NCI-H2196 (cell line): ENCODE results near the gene C3orf20.
"Not testable (repeated sequence)": the region's sequence is repeated elsewhere in the genome, so short reads cannot be mapped to it uniquely, and the experiment has no call there.

Experiments used
- DNase-seq: peaks from one replicate; lab custom pipeline; 2025; ENCODE audit not compliant: unreplicated experiment; lab: John Stamatoyannopoulos, UW

C3orf20 gene

DNA sequence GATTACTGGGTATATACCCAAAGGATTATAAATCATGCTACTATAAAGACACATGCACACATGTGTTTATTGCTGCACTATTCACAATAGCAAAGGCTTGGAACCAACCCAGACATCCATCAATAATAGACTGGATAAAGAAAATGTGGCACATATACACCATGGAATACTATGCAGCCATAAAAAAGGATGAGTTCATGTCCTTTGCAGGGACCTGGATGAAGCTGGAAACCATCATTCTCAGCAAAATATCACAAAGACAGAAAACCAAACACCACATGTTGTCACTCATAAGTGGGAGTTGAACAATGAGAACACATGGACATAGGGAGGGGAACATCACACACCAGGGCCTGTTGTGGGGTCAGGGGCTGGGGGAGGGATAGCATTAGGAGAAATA lies 78.0 kb downstream of the C3orf20 start:
- DNase-seq: not testable (repeated sequence)

GRCh38 chr3:14757153-14757700 lies 82.3 kb downstream of the C3orf20 start:
- no peak for DNase-seq

DNA sequence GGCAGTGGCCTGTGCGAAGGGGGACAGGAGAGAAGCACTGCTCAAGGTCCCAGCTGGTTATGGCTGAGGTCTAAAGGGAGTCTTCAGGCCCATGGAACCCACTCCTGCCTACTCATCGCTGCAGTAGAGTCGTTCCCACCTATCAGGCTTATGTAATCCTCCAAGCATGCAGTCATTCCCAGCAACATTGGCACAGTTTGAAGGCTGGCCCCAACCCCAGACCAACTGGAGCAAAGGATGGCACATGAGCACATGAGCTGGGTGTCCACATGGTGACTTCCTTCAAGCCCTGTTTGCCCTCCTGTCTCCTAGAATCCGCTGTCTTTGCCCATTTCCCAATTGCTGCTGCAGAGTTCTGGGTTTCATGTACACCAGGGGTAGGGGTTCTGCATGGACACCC lies 83.4 kb downstream of the C3orf20 start:
- no peak for DNase-seq

- no peak for DNase-seq
Observed at GRCh38 chr3:14758959-14759358, 84.0 kb downstream of the C3orf20 start.

GRCh38 chr3:14760185-14760584 lies 85.2 kb downstream of the C3orf20 start:
- no peak for DNase-seq

DNA sequence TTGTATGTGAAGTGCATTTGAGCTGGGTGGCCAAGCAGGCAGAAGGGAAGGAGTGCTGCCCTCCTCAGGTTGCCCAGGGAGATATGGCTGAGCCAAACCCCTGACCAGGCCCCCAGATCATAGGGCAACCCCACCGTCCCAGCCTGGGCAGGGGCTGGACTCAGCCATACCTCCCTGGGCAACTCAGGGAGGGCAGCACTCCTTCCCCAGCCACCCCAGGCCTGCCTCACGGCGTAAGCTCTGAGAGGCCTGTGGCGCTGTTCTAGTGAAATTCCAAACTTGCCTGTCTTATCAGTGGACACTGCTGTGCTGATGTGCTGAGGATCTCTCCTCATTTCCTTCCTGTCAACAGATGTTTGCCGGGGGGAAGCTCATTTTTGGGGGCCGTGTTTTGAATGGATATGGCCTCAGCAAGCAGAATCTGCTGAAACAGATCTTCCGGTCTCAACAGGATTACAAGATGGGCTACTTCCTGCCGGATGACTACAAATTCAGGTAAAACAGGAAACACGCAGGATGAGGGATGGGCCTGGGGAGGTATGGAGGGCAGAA lies 86.3 kb downstream of the C3orf20 start:
- DNase-seq: no peak

- DNase-seq: no peak
Observed at GRCh38 chr3:14761866-14762265, 86.9 kb downstream of the C3orf20 start.

DNA sequence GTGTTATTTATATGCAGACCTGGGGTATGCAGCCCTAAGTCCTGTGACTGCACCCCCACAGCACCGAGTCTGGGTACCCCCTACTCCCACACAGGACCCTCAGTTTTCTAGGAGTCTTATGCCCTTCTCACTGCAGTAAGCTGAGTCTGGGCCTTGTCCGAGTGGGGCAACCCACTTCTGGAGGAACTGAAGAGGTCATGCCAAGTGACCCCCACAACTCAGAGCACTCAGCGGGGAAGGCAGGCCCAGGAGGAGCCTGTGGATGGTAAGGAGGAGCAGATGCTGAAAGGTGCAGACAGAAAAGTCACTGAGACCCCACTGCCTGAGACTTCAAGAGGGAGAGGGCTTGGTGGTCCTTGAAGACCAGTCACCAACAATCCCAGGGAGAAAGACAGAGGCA lies 87.8 kb downstream of the C3orf20 start:
- DNase-seq: no peak

- no peak for DNase-seq
Observed at GRCh38 chr3:14764331-14765059, 89.6 kb downstream of the C3orf20 start.

GRCh38 chr3:14765060-14765400 lies 90.1 kb downstream of the C3orf20 start:
- DNase-seq: no peak

DNA sequence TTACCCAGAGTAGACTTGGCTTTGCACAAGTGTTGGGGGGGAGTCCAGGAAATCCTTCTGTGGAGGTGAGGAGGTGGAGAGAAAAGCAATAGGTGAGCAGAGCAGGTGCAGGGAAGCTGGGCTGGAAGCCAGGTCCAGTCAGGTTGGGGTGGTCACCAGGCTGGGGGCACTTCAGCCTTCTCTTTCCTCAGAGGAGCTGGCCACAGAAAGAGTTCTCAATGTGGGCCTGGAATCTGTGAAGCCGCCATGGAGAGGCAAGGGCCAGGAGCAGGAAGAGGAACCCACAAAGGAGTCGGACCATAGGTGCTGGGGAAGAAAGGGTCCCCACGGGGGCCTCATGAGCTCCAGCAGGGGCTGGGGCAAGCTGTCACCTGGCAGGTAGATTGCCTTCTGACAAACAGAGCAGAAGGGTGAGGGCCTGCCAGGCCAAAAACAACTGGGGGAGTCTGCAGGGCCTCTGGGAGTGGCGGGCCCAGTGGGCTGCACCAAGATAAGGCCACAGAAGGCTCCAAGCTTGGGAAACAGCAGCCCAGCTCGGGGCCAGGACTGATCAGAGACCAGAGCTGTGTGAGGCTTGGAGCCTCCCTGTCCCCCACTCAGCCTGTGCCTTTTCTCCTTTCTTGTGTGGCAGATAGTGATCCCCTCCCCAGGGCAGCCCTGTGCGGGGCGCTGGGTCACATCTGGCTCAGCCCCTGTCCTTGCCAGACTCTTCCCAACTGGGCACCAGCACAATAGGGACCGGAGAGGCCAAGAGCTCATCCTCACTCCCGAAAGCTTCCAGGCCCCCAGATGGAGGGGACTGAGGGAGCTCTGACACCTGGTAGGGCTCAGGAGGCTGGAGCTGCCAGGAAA lies 90.9 kb downstream of the C3orf20 start:
- DNase-seq: no peak

DNA sequence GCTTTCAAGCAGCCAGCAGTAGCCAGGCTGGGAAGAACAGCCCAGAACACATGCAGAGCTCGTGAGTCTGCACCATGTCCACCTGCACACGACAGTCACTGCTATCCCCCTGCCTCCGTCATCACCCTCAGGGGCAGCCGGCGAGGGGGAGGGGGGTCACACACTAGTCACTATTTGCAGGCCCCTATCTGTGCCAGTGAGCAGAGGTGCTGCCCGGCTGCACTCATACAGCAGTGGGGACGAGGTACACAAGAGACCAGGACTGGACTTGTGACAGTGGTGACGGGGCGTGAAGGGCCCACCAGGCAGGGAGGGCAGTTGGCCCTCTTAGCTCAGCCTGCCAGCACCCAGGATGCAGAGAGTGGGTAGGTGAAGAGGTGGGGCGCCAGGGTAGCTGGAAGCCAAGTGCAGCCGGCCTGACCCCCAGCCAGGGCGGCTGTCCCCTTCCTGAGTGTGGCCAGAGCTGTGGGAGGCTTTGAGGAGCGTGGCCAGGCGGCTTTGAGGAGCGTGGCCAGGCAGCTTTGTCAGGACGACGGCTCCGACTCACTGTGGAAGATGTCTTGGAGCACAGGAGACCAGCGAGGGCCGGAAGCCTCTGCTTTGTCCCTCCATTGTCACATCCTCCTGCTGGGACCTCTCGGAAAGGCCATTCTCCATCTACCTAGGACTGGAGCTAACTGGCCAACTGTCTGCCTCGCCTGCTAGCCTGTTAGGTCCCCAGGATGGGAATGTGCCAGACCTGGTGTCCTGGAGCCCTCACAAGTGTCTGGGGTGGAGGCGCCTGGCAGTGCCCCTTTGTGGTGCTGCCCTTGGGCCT lies 91.7 kb downstream of the C3orf20 start:
- DNase-seq: no peak

GRCh38 chr3:14767245-14768051 lies 92.5 kb downstream of the C3orf20 start:
- no peak for DNase-seq

- DNase-seq: no peak
Observed at GRCh38 chr3:14768182-14768790, 93.3 kb downstream of the C3orf20 start.

GRCh38 chr3:14768881-14769280 lies 93.9 kb downstream of the C3orf20 start:
- DNase-seq: no peak

DNA sequence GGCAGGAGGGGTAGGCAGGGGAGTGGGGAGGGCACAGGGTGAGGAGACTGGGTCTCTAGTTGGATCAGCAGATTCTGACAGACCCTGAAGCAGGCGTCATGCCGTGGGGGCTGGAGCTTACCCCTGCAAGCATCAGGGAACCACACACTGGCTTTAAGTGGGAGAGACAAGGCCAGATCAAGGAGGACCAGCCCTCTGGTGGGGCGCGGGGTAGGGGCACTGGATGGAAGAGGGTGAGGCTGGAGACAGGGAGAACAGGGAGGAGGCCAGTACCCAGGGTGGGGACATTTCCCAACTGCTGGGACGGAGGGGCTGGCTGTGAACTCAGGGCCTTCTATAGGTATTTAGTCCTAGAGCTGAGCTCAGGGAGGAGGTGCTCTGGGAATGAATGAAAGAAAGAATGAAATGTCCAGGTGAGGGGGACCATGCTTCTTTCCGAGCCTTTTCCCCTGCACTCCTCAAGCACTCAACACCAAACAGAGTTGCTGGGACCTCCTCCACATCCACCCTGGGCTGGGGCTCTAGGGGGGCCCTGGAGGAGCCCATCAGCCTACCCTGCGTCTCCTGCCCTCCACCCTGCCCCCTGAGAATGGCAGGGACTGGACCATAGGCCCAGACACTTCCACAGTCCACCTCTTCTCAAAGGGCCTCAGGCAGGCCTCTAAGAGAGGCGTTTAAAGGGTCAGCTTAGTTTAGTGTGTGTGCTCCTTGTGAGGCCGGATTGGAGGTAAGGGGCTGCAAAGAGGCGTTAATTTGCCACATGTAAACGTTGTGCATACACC lies 94.8 kb downstream of the C3orf20 start:
- no peak for DNase-seq

DNA sequence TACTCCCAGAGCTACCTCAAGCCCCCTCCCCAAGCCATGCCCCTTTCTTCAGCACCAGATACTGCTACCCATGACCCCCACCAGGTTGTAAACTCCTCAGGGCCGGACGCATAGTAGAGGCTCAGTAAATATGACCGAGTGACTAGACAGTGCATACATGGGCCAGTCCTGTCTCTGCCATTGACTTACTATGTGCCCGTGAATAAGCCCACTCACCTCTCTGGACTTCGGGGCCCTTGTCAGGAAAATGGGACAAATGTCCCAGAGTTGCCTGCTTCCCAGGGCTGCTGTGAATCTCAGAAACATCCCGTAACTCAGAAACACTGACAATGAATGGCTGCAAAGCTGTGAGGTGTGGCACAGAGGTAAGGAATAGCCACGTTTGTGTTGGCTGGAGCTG lies 95.7 kb downstream of the C3orf20 start:
- DNase-seq: no peak

DNA sequence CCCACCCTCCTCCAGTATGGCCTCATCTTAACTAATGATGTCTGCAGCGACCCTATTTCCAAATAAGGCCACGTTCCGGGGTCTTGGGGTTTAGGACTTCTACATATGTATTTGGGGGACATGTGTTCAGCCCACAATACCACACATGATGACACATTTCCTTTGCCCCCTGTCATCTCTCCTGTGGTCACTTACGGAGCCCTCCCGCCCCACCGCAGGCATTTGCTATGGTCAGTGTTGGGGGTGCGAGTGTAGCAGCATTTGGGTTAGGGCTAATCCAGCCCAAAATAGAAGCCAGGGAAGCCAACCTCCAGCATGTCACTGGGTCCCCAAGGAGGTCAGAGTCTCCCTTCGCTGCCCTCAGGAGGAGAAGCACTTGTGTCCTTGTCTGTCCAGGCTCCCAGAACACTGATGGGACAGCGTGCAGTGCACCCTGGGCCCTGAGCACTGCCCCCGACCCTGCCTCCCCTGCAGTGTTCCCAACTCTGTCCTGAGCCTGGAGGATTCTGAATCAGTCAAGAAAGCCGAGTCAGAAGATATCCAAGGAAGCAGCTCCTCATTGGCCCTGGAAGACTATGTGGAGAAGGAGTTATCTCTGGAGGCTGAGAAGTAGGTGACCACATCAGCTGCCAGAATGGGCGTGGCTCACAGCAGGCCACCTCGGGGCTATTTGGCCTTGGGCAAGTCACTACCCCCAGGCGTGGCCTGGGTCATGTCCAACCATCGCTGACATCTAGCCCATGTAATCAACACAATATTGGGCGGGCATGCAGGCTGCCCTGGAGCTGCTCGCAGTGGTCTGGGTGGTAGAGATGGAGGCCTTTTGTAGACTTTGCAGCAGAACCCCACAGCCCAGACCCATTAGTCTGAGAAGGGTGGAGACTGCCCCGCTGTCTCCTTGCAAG lies 96.9 kb downstream of the C3orf20 start:
- no peak for DNase-seq
